ENCODE measurements around the gene RDH5.

GRCh38 chr12:55712700-55713415 lies 7.3 kb upstream of the RDH5 start:
- no peak for TF ChIP-seq MAX (IDR thresholded peaks at IDR 0.05)
- no peak for TF ChIP-seq USF1 (IDR thresholded peaks at IDR 0.05)
- no peak for TF ChIP-seq REST (IDR thresholded peaks at IDR 0.05; ENCODE audit: low read depth)
- TF ChIP-seq RAD21 (IDR thresholded peaks at IDR 0.05; ENCODE audit: low read depth): no peak
- no peak for TF ChIP-seq EP300 (IDR thresholded peaks at IDR 0.05; ENCODE audit: borderline replicate concordance)
- TF ChIP-seq CEBPB (IDR thresholded peaks at IDR 0.05): no peak
- no peak for TF ChIP-seq TAF1 (IDR thresholded peaks at IDR 0.05; ENCODE audit: low read depth)
- TF ChIP-seq TCF12 (IDR thresholded peaks at IDR 0.05; ENCODE audit: low read depth): no peak
- no peak for TF ChIP-seq FOXM1 (IDR thresholded peaks at IDR 0.05; ENCODE audit: borderline replicate concordance, low read depth)
- TF ChIP-seq TEAD4 (IDR thresholded peaks at IDR 0.05): no peak
- TF ChIP-seq EGR1 (IDR thresholded peaks at IDR 0.05): no peak

Measured in Ishikawa (cell line).